ENCODE measurements around the gene TBL1XR1.

- TF ChIP-seq CTCF (IDR thresholded peaks at IDR 0.05) (no peak), SIN3A (IDR thresholded peaks at IDR 0.05; ENCODE audit: borderline replicate concordance, insufficient read depth, low read depth, low read length) (0 out of 2 replicates have a peak, but pooled peaks have one; percentile 45), TCF7L2 (IDR thresholded peaks at IDR 0.05; ENCODE audit: low read depth, low read length) (no peak), POLR2AphosphoS5 (IDR thresholded peaks at IDR 0.05; ENCODE audit: low read depth, low read length) (no peak)
Measured at GRCh38 chr3:177195242-177195991, 1.9 kb downstream of the TBL1XR1 start.

All from Panc1 (cell line).